HepG2 (cell line): ENCODE data around the gene COMMD7. TPM values are rescaled to one million over a fixed set of nuclear protein-coding genes. Genes with fewer than 3 reads are reported as not detected.

Source experiments
- CTCF ChIP-seq: sonication (generic); formaldehyde crosslinking; IDR thresholded peaks from 2 replicates; pipeline ENCODE4 v1.5.0; 2020; ENCODE audit warnings: mild to moderate bottlenecking, missing genetic modification reagents, moderate library complexity
- HDAC6 ChIP-seq: fragments of 200-600 bp; sonication (generic); IDR thresholded peaks from 2 replicates; pipeline ENCODE4 v1.7.0; 2017; ENCODE audit warnings: mild to moderate bottlenecking, antibody characterized with exemption, low read length, low read depth
- POLR2AphosphoS2 ChIP-seq: IDR thresholded peaks from 2 replicates; pipeline ENCODE4 v1.6.1; 2011; ENCODE audit warnings: low read depth, low read length, improper control_type of control experiment
- POLR2G ChIP-seq: fragments of 200-400 bp; formaldehyde crosslinking; IDR thresholded peaks from 2 replicates; pipeline ENCODE4 v1.6.1; 2018; ENCODE audit warnings: mild to moderate bottlenecking, low read depth, low read length, moderate library complexity
- PRPF4 ChIP-seq: fragments of 200-400 bp; formaldehyde crosslinking; IDR thresholded peaks from 2 replicates; pipeline ENCODE4 v1.6.1; 2016; ENCODE audit warnings: low read length, low read depth; ENCODE audit not compliant: poor library complexity, severe bottlenecking
- RFXAP ChIP-seq: sonication (generic); formaldehyde crosslinking; IDR thresholded peaks from 2 replicates; pipeline ENCODE4 v1.4.0; 2020; ENCODE audit warnings: missing genetic modification reagents, borderline replicate concordance
- SP1 ChIP-seq, 2 experiments: fragments of 450-650 bp in 1 of 2; sonication (generic) in 1 of 2; formaldehyde crosslinking in 1 of 2; IDR thresholded peaks; 2 replicates each; pipeline versions ENCODE4 v1.4.0 to v1.6.1; 2016 to 2020; ENCODE audit warnings: missing genetic modification reagents in 1 of 2
- SPEN ChIP-seq: sonication (generic); formaldehyde crosslinking; IDR thresholded peaks from 2 replicates; pipeline ENCODE4 v1.5.1; 2020; ENCODE audit warnings: low read depth, mild to moderate bottlenecking, missing genetic modification reagents
- TCF12 ChIP-seq, 2 experiments: fragments of 450-650 bp in 1 of 2; sonication (generic) in 1 of 2; formaldehyde crosslinking in 1 of 2; IDR thresholded peaks; 2 replicates each; pipeline versions ENCODE4 v1.6.1 to v1.8.0; 2017 to 2022; ENCODE audit warnings: antibody characterized with exemption in 1 of 2, mild to moderate bottlenecking in 1 of 2, missing genetic modification reagents in 1 of 2, moderate library complexity in 1 of 2
- ZMYM3 ChIP-seq: sonication (generic); formaldehyde crosslinking; IDR thresholded peaks from 2 replicates; pipeline ENCODE4 v1.5.1; 2020; ENCODE audit warnings: mild to moderate bottlenecking, missing genetic modification reagents
- ZNF44 ChIP-seq: sonication (generic); formaldehyde crosslinking; IDR thresholded peaks from 2 replicates; pipeline ENCODE4 v1.5.1; 2020; ENCODE audit warnings: mild to moderate bottlenecking, missing genetic modification reagents
- ZNF589 ChIP-seq: sonication (generic); formaldehyde crosslinking; conservative IDR thresholded peaks from 2 replicates; pipeline ENCODE4 v1.8.0; 2022; ENCODE audit warnings: mild to moderate bottlenecking, moderate library complexity, missing genetic modification reagents
- polyA plus RNA-seq, 8 experiments: library from polyadenylated mRNA; depleted of rRNA in 3 of 8; stranded (reverse) in 7 of 8; unstranded in 1 of 8; fragments of >200 nt; fragmentation: Illumina TruSeq in 4 of 8; extraction: Trizol in 4 of 8; gene quantifications; 2 replicates each; pipeline versions ENCODE4 v1.2.1 to v1.2.3, GENCODE V29; 2011 to 2016; ENCODE audit warnings: low read depth in 4 of 8, missing spikeins in 1 of 8, mixed read lengths in 1 of 8; ENCODE audit not compliant: insufficient read depth in 1 of 8
- total RNA-seq, 5 experiments: library from RNA; depleted of rRNA; stranded (reverse); fragments of >200 nt; fragmentation: Illumina TruSeq; extraction: Trizol; gene quantifications; 2 replicates each; pipeline ENCODE4 v1.2.3, GENCODE V29; 2016; ENCODE audit warnings: low read depth in 1 of 5
- TF ChIP-seq, protein P1 (sequence below): sonication (generic); formaldehyde crosslinking; IDR thresholded peaks from 2 replicates; pipeline ENCODE4 v1.8.1; 2022; ENCODE audit warnings: mild to moderate bottlenecking, missing genetic modification reagents
- TF ChIP-seq, protein P2 (sequence below): sonication (generic); formaldehyde crosslinking; IDR thresholded peaks from 2 replicates; pipeline ENCODE4 v1.5.1; 2020; ENCODE audit warnings: mild to moderate bottlenecking, missing genetic modification reagents, moderate library complexity
- TF ChIP-seq, protein P3 (sequence below): sonication (generic); formaldehyde crosslinking; IDR thresholded peaks from 2 replicates; pipeline ENCODE4 v1.5.1; 2020; ENCODE audit warnings: missing genetic modification reagents, mild to moderate bottlenecking, borderline replicate concordance
- TF ChIP-seq, protein P4 (sequence below): sonication (generic); formaldehyde crosslinking; IDR thresholded peaks from 2 replicates; pipeline ENCODE4 v1.5.0; 2020; ENCODE audit warnings: missing genetic modification reagents

Gene COMMD7
- total and polyA plus RNA-seq, 2 of the 13 experiments (the other 11 are each of a cell fraction or from before 2014, with no cell fraction given) = 42.1 to 53.3 TPM

DNA sequence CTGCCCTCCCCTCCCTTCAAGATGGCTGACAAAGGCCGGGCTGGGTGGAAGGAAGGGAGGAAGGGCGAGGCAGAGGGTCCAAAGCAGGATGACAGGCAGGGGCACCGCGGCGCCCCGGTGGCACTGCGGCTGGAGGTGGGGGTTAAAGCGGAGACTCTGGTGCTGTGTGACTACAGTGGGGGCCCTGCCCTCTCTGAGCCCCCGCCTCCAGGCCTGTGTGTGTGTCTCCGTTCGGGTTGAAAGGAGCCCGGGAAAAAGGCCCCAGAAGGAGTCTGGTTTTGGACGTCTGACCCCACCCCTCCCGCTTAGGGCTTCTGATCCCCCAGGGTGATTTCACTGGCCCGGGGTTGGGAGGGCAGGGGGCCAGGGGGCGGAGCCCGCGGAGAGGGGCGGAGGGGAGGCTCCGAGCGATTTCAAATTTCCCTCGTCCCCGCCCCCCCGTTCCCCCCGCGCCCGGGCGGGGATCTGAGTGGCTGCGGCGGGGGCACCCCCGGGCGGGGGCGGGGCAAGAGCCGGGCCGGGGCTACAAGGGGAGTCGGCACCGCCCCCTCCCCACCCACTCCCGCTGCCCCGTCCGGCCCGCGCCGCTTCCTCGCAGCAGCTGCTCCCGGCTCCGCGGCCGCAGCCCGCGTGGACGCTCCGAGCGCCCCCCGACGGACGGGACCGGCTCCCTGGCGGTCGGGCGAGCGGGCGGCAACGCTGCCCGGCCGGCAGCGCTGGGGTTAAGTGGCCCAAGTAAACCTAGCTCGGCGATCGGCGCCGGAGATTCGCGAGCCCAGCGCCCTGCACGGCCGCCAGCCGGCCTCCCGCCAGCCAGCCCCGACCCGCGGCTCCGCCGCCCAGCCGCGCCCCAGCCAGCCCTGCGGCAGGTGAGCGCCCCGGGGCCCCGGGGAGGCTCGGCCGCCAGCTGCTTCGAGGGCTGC lies 18.8 kb upstream of the COMMD7 start, which contains the start of gene DNMT3B (continued):
- TF ChIP-seq POLR2AphosphoS2 (no peak), SPEN (peak; percentile 54; the same call in 1 of the 2 replicates), PRPF4 (no peak), ZNF44 (CRISPR knock-in tag) (no peak), RFXAP (CRISPR knock-in tag) (peak; percentile 61; the same call in 1 of the 2 replicates), ZNF589 (CRISPR knock-in tag) (no peak), ZMYM3 (CRISPR knock-in tag) (peak; percentile 96), POLR2G (peak; percentile 38; the same call in 1 of the 2 replicates), TCF12 (IDR thresholded peaks at IDR 0.05) (no peak), TCF12 (CRISPR knock-in tag; IDR thresholded peaks at IDR 0.05) (peak; percentile 57; the same call in 1 of the 2 replicates), CTCF (CRISPR knock-in tag) (peak; percentile 49; the same call in 1 of the 2 replicates), SP1 (IDR thresholded peaks at IDR 0.05) (no peak), SP1 (CRISPR knock-in tag; IDR thresholded peaks at IDR 0.05) (peak; percentile 75; the same call in 1 of the 2 replicates), HDAC6 (no peak)
- TF ChIP-seq, protein P1, sequence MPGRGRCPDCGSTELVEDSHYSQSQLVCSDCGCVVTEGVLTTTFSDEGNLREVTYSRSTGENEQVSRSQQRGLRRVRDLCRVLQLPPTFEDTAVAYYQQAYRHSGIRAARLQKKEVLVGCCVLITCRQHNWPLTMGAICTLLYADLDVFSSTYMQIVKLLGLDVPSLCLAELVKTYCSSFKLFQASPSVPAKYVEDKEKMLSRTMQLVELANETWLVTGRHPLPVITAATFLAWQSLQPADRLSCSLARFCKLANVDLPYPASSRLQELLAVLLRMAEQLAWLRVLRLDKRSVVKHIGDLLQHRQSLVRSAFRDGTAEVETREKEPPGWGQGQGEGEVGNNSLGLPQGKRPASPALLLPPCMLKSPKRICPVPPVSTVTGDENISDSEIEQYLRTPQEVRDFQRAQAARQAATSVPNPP (CRISPR knock-in tag) = 0 out of 2 replicates have a peak, but pooled peaks have one; percentile 63
- TF ChIP-seq, protein P2, sequence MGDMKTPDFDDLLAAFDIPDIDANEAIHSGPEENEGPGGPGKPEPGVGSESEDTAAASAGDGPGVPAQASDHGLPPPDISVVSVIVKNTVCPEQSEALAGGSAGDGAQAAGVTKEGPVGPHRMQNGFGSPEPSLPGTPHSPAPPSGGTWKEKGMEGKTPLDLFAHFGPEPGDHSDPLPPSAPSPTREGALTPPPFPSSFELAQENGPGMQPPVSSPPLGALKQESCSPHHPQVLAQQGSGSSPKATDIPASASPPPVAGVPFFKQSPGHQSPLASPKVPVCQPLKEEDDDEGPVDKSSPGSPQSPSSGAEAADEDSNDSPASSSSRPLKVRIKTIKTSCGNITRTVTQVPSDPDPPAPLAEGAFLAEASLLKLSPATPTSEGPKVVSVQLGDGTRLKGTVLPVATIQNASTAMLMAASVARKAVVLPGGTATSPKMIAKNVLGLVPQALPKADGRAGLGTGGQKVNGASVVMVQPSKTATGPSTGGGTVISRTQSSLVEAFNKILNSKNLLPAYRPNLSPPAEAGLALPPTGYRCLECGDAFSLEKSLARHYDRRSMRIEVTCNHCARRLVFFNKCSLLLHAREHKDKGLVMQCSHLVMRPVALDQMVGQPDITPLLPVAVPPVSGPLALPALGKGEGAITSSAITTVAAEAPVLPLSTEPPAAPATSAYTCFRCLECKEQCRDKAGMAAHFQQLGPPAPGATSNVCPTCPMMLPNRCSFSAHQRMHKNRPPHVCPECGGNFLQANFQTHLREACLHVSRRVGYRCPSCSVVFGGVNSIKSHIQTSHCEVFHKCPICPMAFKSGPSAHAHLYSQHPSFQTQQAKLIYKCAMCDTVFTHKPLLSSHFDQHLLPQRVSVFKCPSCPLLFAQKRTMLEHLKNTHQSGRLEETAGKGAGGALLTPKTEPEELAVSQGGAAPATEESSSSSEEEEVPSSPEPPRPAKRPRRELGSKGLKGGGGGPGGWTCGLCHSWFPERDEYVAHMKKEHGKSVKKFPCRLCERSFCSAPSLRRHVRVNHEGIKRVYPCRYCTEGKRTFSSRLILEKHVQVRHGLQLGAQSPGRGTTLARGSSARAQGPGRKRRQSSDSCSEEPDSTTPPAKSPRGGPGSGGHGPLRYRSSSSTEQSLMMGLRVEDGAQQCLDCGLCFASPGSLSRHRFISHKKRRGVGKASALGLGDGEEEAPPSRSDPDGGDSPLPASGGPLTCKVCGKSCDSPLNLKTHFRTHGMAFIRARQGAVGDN = peak; percentile 50
- TF ChIP-seq, protein P3, sequence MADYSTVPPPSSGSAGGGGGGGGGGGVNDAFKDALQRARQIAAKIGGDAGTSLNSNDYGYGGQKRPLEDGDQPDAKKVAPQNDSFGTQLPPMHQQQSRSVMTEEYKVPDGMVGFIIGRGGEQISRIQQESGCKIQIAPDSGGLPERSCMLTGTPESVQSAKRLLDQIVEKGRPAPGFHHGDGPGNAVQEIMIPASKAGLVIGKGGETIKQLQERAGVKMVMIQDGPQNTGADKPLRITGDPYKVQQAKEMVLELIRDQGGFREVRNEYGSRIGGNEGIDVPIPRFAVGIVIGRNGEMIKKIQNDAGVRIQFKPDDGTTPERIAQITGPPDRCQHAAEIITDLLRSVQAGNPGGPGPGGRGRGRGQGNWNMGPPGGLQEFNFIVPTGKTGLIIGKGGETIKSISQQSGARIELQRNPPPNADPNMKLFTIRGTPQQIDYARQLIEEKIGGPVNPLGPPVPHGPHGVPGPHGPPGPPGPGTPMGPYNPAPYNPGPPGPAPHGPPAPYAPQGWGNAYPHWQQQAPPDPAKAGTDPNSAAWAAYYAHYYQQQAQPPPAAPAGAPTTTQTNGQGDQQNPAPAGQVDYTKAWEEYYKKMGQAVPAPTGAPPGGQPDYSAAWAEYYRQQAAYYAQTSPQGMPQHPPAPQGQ (CRISPR knock-in tag) = peak; percentile 83; the same call in 1 of the 2 replicates
- TF ChIP-seq, protein P4, sequence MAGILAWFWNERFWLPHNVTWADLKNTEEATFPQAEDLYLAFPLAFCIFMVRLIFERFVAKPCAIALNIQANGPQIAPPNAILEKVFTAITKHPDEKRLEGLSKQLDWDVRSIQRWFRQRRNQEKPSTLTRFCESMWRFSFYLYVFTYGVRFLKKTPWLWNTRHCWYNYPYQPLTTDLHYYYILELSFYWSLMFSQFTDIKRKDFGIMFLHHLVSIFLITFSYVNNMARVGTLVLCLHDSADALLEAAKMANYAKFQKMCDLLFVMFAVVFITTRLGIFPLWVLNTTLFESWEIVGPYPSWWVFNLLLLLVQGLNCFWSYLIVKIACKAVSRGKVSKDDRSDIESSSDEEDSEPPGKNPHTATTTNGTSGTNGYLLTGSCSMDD (CRISPR knock-in tag) = no peak
